ENCODE measurements around the gene ZSWIM9. TPM values are rescaled to one million over a fixed set of nuclear protein-coding genes. Genes with fewer than 3 reads are reported as not detected.

Gene ZSWIM9
- polyA plus RNA-seq, 1 of the 3 experiments (the other 2 are of a cell fraction), result 2.2 TPM

- peaks cover 46% of the 10 kb centered on the region for H3K79me2 ChIP-seq (ENCODE audit: insufficient read depth)
- peak overlapping the region; percentile 99 for H3K4me2 ChIP-seq
Observed at GRCh38 chr19:48168689-48169088, 1.8 kb upstream of the ZSWIM9 start.

More at GRCh38 chr19:48168689-48169088, 1.8 kb upstream of the ZSWIM9 start:
- Histone ChIP-seq H2AFZ (ENCODE audit: low read depth) (peak overlapping the region; percentile 77; the same call in 1 of the 2 replicates), H3F3A (replicated peaks; ENCODE audit: insufficient read depth) (peaks cover 8% of the 10 kb centered on the region), H3K4me1 (ENCODE audit: control insufficient read depth in 1 of 2, insufficient read depth in 2 of 2, low read depth in 1 of 2, low read length in 1 of 2) (peaks cover 10 to 12% of the 10 kb centered on the region in 2 experiments; a peak in 1 of 4 replicates), H3K9me3 (no peaks in the 10 kb centered on the region), H3K4me3 (ENCODE audit: low read depth in 2 of 2, low read length in 1 of 2) (peak overlapping the region; percentile 51 to 100; a peak in 2 of 4 replicates), H4K20me1 (ENCODE audit: insufficient read depth) (no peaks in the 10 kb centered on the region), H3K27ac (ENCODE audit: low read depth in 2 of 2, low read length in 1 of 2) (peak overlapping the region; percentile 40 to 64; a peak in 1 of 4 replicates), H3K9ac (no peak overlapping the region), H3K9me2 (no peaks in the 10 kb centered on the region), H3K27me3 (ENCODE audit: insufficient read depth) (no peaks in the 10 kb centered on the region), H3K36me3 (replicated peaks in 1 of 2; ENCODE audit: control insufficient read depth in 1 of 2, insufficient read depth in 2 of 2, low read length in 1 of 2) (peaks cover 8 to 12% of the 10 kb centered on the region in 2 experiments)
- TF ChIP-seq NFIC (IDR thresholded peaks at IDR 0.05; ENCODE audit: borderline replicate concordance) (no peak), TEAD4 (IDR thresholded peaks at IDR 0.05; ENCODE audit: borderline replicate concordance, insufficient read depth) (no peak), IRF3 (IDR thresholded peaks at IDR 0.05; ENCODE audit: low read depth, low read length) (no peak), EP300 (IDR thresholded peaks at IDR 0.05; ENCODE audit: borderline replicate concordance in 1 of 2, low read depth in 1 of 2, low read length in 1 of 2) (no peak), SMC3 (IDR thresholded peaks at IDR 0.05; ENCODE audit: low read depth, low read length) (no peak), FOXJ3 (CRISPR knock-in tag; IDR thresholded peaks at IDR 0.05) (no peak), MAX (IDR thresholded peaks at IDR 0.05; ENCODE audit: low read depth) (no peak), SIN3A (IDR thresholded peaks at IDR 0.05; ENCODE audit: borderline replicate concordance, low read depth, low read length) (no peak), TAF1 (IDR thresholded peaks at IDR 0.05; ENCODE audit: borderline replicate concordance, low read depth, low read length) (no peak), PBX3 (IDR thresholded peaks at IDR 0.05) (no peak), TCF12 (IDR thresholded peaks at IDR 0.05) (no peak), JUND (IDR thresholded peaks at IDR 0.05) (no peak), FOSL2 (IDR thresholded peaks at IDR 0.05; ENCODE audit: borderline replicate concordance, low read depth) (no peak), RCOR1 (IDR thresholded peaks at IDR 0.05; ENCODE audit: low read length) (no peak), REST (IDR thresholded peaks at IDR 0.05; ENCODE audit: low read depth, low read length) (no peak), CHD2 (IDR thresholded peaks at IDR 0.05; ENCODE audit: low read length, partially characterized antibody) (no peak)
- no peak for DNase-seq
- WGBS (ENCODE audit: low lambda C conversion rate), result 90% methylated on average over 5 of the region's 5 CpGs
- ChIA-PET POLR2A (no interaction called here), CTCF (interaction anchor here (1.3 kb wide), 2 partner anchors 20 to 92 kb away, joined by 3 to 5 read pairs; no protein-coding TSS in a partner anchor)

Measured in SK-N-SH (cell line).